COLO668 (cell line): ENCODE data around the gene ABLIM1.

Experiments
- DNase-seq: peaks from one replicate; lab custom pipeline; 2025; ENCODE audit not compliant: unreplicated experiment; lab: John Stamatoyannopoulos, UW

ABLIM1 gene

DNA sequence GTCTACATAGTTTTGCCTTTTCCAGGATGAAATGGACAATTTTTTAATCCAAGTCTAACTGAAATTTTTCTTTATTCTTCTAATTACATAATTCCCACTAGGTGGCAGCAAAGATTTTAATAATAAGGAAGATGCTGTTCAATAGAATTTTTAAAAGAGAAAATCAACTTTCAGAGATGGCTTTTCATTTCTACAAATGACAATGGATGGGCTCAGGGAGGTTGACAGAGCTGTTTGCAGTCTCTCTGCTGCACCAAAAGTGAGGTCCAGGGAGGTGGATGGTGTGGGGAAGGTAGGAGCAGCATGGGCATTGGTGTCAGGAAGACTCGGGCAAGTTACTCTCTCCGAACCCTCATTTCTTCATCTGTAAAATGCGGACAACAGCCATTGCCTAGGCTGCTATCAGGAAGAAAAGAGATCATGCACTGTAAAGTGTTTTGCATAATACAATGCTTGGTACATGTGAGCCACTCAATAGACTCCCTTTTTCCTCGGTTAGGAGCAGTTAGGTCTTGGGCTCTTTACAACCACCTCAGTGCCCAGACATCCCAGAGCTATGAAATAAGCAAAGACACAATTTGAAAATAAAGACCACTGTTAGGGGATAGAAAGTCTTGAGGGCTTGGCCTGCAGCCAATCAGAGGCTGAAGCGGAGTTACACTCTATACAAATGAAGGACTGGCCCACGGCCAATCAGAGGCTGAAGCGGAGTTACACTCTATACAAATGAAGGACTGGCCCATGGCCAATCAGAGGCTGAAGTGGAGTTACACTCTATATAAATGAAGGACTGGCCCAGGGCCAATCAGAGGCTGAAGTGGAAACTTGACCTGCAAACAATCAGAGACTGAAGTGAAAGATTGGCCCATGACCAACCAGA lies 107.1 kb downstream of the ABLIM1 start:
- DNase-seq: no peak

DNA sequence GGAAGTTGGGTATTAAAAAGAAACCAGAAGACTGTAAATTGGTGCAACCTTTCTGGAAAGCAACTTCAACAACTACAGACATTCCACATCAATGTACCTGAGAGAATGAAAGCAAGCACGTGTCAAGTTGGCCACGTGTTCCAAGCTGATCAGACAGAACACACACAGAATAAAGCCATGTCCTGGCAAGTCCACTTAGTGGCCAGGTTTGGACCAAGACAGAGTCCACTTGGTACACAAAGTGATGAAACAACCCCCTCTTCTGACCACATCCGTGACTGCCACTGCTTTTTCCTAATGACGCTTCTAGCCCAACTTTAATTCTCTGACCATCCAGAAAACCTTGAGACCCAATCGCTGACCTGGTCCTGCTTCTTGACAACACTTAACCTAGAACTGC lies 109.4 kb downstream of the ABLIM1 start:
- peak; percentile 13 for DNase-seq

DNA sequence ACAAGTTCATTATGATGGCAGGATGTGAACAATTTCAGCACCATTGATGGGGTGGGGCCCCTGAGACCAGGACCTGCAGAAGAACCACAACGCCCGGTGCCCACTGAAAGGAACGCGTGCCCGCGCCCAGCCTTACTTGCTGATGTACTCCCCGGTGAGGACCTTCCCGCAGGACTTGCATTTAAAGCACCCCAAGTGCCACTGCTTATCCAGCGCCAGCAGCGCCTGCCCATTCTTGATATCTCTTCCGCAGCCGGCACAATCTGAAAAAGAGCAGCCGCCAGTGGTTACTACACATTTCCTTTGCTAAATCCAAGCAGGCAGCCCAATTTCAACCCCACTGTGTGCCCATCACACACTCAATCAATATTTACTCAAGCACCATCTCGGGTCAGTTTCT lies 110.6 kb downstream of the ABLIM1 start:
- no peak for DNase-seq

DNA sequence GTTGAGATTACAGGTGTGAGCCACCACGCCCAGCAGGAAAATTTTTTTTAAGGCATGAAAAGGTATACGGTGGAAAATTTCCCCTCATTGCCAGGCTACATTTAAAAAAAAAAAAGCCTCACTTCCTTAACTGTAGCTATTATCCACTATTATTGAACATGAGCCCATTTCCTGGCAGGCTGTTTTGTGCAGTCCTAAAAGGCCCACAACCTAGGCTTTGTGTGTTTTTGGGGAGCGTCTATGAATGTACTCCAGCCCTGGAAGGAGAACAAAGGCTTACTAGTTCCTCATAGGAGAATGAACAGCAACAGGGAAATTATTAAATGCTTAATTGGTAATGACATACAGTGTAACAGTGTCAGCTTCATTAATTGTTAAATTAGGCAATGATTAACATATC lies 111.0 kb downstream of the ABLIM1 start:
- no peak for DNase-seq

DNA sequence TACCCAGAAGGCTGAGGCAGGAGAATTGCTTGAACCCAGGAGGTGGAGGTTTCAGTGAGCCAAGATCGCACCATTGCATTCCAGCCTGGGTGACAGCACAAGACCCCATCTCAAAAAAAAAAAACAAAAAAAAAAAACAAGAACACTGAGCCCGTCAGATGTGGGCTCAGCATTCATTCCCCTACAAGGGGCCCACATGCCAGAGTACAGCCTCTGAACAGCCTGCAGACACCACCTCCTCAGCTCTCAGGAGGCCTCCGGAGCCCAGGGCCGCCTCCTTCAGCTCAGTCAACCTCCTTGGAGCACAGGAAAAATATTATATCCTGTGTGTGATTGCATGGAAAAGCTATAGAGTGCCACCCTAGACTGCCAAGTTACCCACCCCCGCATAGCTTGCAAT lies 112.3 kb downstream of the ABLIM1 start:
- DNase-seq: no peak

DNA sequence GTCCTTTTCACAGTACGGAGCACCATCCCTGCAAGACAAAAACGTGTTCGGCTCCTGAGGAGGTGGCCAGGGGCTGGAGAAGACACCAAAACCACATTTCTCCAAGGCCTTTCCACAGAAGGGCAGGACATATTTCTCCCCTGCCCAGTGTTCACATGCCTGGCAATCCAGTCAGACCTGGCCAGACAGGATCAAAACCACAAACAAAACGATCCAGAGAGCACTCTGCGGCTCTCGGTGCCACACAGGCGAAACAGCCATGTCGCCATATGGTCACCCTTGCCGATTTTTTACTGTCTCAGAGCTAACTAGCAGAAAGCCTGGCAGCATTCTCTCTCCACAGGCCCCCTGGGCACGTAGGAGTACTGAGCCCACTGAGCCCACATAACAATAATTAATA lies 113.0 kb downstream of the ABLIM1 start:
- no peak for DNase-seq

DNA sequence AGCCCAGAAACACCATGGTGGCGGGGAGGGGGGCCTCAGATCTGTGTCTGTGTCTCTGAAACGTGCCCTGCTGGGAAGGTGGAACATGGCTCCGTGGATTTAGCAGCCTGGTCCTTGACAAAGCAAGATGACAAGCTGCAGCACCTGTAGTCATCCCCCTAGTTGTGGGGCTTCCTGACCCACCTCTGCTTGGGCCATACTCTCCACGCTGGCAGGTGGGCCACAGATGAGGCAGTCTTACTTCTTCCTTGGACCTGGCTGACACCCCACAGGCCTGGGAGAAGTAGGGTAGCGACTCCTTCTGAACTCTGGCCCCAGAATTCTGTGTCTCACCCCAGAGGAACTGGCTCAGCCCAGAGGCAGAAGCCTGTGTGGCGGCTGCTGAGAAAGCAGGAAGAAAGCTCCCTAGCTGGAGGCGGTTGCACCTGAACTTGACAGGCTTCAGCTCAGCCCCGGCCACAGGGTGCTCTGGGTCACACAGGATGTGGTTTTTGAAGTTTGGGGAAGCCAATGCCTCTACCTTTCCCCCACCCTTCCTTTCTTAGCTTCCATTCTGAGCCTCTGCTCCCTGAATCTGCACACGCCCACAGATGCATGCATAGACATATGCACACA lies 113.9 kb downstream of the ABLIM1 start:
- DNase-seq: no peak

DNA sequence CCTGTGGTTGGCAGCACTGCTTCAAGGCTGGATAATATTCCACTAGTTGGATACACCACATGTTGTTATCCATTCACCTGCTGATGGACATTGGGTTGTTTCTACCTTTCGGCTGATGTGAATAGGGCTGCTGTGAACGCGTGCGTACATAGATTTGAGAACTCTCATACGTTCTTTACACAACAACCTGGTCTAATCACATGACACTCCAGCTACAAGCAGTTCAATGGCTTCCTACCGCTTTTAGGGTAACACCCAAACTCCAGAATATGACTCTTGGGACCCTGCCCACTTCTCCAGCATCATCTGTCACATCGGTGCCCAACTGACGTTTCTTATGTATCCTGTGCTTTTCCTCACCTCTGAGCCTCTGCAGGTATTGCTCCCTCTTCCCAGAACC lies 114.6 kb downstream of the ABLIM1 start:
- no peak for DNase-seq

DNA sequence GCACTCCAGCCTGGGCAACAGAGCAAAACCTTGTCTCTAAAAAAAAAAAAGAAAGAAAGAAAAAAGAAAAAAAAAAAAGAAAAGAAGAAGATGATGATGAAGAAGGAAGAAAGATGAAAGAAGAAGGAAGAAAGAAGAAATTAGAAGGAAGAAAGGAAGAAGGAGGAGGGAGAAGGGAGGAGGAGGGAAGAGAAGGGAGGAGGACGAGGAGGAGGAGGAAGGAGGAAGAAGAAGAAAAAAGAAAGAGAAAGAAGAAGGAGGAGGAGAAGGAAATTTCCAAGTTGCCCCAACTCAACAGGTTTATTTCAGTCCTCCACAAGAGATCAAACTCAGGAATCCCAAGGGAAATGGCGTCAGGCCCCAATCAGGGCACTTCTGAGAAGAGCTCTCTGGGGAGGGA lies 115.7 kb downstream of the ABLIM1 start:
- DNase-seq: no peak

DNA sequence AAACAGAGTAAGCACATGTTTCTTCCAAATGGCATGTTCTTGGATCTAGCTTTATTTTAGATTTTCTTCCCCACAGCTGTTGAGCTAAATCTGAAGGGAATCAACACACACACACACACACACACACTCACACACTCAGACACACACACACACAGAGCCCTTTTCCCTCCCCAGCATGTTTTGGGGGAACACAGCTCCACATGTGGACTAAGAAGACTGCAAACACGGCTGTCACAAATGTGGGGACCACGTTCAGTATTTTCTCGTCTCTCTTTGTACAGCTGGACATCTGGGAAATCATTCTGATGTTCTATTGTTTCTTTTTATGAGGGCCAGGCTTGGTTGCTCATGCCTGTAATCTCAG lies 116.3 kb downstream of the ABLIM1 start:
- no peak for DNase-seq

DNA sequence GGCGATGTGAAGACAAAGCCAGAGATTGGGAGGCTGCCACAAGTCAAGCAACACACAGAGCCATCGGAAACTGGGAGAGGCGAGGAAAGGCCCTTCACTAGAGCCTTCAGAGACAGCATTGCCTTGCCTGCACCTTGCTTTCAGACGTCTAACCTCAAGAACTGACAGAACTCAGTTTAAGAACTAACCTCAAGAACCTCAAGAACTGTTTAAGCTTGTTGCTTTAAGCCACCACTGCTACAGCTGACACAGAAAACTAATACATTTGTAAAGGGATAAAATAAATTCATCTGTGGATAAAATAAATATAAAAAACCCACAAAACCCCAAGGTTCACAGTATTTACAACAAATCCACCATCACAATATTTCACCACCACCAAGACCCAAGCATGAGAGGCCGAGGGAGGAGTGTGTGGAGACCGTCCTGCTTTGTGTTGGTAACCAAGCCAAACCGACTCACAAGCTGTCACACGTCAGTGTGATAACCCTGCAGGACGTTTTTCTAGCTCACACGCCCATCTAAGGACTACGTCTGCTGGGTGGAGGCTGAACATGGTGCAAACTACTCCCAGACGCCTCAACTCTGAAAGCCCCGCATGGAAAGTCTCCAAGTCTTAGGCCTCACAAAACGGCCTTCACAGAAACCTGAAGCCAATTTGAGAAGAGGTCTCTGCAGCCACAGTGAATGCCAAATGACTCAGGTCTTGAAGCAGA lies 116.8 kb downstream of the ABLIM1 start:
- DNase-seq: no peak

DNA sequence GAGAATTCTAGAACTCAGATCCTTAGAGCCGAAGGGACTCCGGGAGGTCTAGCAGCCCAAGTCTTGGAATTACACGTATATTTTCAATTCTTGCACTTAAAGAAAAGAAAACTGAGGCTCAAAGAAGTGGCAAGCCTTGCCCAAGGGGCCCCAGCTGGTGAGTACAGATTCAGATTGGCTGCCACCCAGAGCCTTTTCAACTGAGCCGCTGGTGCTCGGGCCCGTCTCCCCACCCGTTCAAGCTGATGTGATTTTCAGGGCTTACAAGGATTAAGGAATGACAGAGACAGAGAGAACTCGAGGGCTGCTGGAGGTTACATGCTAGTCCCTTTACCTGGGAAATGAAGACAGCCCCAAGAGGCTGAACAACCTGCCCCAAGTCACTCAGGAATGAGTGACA lies 117.8 kb downstream of the ABLIM1 start:
- no peak for DNase-seq

DNA sequence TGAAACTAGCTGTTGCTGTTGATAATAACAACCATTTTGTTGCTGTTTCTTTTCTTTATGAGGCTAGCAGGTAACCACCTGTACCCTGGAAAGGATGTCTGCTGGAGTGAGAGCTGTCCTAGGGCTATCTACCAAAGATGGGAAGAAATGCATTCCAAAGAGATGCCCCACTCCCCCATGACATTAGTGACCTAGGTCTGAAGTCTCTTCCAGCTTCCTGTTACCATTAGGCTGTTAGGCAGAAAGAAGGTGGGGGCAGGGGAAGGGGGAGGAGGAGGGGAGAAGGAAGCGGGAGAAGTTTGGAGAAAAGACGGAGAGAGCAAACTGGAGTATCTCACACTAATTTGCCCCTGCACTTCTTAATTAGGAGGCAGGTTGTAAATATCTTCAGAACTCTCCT lies 118.5 kb downstream of the ABLIM1 start:
- DNase-seq: no peak

DNA sequence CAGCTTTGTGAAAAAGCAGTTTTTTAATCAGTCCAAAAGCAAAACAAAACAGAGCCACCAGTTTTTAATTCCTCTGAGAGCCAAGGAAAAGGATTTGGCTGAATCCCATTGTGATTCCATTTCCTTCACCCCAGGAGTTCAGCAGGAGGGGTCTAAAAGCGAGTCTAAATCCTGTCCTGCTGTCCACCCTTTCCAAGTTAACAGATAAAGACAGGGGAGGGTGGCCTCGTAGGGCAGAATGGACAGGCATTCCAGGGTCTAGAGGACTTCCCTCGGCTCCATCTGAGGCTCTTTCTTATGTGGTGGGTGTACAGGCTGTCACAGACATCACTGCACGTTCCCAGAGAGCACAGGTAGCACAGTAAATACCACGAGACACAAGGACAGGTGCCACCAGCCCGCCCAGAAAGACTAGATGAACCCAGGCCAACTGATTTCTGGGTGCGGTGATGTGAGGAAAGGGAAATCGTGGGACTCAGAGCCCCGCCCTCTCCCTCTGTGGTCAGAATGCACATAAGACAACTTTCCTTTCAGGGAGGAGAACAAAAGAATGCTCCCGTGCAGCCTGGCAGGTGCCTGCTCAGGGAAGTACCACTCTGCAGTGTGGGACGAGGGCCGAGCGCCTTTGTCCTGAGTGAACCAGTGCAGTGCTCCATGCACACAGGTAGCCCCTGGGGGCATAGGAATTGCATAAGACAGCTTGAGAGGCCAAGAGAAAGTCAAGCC lies 119.7 kb downstream of the ABLIM1 start:
- DNase-seq: peak; percentile 70

DNA sequence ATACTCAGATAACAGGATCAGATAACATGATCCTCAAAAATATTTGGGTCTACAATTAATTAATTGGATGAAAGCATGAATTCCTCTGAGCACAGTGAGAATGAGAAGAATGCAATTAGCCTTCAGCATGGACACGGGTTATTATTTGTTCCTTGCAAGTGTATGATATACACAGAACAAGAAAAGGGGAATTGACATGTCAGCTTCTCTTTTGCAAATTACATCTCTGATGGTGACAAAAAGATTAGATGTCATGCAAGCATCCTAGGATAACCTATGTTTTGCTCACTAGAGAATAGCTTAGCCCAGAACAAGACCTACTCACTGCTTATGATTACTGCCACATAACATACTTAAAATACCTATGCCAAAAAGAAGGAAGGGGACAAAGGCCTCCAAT lies 120.3 kb downstream of the ABLIM1 start:
- DNase-seq: no peak

DNA sequence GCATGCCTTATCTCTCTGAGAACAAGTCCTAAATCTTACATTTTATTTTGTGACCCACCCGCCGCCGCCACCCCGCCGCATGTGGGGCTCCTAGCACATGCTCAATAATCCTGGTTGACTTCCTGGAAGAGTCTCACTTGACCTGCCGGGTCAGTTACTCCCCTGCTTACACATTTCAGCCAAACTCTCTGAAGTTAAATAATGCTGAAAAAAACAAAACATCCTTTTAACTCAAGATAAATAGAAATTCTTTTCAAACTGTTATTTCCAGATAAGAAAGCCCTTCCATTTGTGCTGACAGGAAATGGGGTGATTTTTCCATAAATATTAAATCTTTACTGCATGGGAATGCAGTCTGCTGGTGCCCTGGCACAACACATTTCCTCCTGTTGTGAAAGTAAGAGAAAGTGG lies 123.5 kb downstream of the ABLIM1 start:
- DNase-seq: no peak

DNA sequence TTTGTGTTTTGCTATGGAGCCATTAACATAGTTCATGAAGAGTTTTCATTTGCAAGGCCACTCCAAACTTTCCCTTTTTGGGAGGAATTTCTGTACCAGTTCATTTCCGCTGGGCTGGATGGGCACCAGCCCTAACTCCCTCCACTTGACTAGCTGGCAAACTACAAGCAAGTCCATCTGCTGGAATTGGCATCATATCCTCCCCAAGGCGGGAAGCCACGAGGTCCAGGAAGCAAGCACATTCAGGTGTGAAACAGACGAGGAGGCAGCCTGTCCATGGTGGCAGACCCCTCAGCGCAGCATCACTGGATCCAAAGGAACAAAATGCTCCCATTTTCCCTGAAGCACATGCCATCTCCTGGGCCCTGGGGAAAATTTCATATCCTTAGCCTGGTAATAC lies 125.8 kb downstream of the ABLIM1 start:
- no peak for DNase-seq

DNA sequence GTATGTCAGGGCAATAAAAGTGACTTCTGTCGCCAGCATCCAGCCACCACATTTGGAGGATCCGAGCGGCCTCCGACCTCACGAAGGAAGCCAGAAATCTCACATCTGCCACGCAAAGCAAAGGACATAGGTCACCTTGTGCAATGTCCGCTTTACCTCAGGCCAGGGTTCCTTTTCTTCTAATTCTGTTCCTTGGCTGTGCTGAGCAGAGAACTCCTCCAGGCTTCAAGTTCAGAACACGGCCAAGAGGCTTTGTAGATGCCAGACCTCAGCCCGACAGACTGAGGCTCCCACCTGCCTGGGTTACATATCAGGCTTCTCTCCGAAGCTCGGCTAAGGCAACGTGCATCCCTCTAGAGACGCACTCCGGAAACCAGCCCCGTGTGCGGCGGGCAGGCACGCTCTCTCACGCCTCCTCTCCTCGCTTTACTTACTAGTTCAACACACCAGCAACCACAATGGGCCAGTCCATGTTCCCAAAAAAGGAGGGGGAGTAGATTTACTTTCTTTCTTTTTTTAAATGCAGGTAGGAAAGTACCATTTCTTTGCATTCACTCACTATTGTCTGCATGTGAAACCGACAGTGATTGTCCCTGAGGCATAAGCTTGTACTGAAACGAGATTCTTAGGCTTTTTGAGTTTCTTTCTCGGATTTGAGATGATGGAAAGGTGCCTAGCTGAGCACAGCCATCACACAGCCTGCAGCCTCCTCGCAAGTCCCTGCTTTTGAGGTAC lies 131.4 kb downstream of the ABLIM1 start:
- DNase-seq: peak; percentile 85

DNA sequence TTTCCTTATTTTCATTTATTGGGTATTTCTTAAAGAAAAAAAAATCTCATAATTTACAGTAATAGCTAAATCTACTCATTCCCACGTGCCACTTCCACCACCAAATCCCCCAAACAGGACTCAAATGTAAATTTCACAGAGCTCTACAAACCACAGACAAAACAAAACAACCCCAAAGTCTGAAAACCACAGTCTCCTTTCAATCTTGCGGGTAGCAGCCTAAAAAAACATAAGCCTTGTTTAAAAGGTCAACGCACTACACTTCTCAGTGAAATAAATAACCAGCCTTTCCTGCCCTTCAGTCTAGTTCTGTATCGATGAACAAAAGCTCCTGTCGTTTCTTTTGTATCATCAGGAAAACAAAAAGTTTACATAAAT lies 132.0 kb downstream of the ABLIM1 start:
- DNase-seq: no peak

DNA sequence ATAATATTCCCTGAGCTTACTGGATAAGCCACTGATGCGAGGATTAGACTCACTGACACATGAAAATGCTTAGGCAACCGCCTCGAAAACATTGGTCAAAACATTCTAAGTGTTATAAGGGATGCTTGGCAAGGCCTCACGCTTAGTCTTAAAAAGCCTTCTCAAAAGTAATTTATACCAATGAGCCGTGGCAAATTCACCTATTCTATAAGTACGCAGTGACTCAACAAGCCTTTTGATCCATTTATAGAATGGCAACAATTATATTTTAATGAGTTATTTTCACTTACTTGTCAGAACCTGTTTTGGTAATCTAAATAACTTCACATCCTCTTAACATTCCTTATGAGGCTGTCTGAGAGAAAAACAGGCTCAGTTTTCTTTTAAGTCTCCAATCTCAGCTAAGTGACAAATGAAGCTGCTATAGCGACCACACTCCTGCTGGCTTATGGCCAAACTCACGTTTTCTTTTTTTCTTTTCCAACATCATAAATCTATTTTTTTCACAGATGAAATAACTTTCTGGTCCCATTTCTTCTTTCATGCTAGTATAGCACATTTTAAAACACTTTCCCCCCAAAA lies 132.6 kb downstream of the ABLIM1 start:
- DNase-seq: no peak

DNA sequence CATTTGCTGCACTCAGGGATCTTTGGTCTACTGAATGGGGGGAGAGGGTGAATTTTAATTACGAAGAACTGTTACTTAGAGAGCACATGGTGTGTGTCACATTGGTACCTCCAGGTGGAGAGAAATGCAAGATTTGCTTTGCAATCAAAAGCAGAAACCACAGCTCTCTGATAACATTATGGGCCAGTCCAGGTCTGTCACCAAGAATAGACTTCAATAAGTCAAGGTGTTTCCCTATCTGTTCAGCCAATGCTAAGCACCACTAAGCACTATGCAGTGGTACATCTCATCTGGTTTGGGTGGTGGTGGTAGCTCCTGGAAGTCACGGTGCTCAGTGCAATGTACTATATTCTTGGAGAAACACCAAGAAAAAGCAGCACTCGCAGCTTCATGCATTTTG lies 134.2 kb downstream of the ABLIM1 start:
- DNase-seq: no peak
